ENCODE measurements around the gene PWWP2A.
"Not testable (repeated sequence)": the region's sequence is repeated elsewhere in the genome, so short reads cannot be mapped to it uniquely, and the experiment has no call there.

The PWWP2A gene, protein sequence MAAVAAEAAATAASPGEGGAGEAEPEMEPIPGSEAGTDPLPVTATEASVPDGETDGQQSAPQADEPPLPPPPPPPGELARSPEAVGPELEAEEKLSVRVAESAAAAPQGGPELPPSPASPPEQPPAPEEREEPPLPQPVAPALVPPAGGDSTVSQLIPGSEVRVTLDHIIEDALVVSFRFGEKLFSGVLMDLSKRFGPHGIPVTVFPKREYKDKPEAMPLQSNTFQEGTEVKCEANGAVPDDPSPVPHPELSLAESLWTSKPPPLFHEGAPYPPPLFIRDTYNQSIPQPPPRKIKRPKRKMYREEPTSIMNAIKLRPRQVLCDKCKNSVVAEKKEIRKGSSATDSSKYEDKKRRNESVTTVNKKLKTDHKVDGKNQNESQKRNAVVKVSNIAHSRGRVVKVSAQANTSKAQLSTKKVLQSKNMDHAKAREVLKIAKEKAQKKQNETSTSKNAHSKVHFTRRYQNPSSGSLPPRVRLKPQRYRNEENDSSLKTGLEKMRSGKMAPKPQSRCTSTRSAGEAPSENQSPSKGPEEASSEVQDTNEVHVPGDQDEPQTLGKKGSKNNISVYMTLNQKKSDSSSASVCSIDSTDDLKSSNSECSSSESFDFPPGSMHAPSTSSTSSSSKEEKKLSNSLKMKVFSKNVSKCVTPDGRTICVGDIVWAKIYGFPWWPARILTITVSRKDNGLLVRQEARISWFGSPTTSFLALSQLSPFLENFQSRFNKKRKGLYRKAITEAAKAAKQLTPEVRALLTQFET

DNA sequence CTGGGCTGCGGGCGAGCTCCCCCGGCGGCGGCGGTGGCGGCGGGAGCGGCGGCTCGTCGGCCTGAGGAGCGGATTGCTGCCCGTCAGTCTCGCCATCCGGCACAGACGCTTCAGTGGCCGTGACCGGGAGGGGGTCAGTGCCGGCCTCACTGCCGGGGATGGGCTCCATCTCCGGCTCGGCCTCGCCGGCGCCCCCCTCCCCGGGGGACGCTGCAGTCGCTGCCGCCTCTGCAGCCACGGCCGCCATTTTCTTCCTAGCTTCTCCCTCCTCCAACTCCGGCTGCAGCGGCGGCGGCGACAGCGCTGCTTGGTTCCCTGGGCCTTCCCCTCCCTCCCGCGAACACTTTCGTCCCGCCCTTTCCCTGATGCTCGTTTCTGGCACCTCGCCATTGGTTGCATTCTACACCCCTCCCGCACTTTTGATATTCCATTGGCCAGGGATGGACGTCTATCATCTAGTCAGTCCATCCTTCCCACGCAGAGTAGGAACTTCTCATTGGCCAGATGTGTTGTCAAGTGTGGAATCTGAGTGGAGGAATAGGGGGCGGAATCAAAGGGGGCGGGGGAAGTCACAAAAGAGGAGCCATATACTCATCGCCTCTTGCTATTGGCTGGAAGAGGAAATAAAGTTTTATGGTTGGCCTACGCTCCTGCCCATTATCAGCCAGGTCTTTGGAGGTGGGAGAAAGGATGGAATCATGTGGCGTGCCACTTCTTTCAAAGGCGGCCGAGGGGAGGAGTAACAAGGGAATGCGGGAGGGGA, at the start of gene PWWP2A:
Gene PWWP2A, minus strand, starts transcription at position 309 of the 763 bp plus-strand sequence. Its CDS starts 62 bp downstream, at position 247.
- DNase-seq = peak; percentile 100

DNA sequence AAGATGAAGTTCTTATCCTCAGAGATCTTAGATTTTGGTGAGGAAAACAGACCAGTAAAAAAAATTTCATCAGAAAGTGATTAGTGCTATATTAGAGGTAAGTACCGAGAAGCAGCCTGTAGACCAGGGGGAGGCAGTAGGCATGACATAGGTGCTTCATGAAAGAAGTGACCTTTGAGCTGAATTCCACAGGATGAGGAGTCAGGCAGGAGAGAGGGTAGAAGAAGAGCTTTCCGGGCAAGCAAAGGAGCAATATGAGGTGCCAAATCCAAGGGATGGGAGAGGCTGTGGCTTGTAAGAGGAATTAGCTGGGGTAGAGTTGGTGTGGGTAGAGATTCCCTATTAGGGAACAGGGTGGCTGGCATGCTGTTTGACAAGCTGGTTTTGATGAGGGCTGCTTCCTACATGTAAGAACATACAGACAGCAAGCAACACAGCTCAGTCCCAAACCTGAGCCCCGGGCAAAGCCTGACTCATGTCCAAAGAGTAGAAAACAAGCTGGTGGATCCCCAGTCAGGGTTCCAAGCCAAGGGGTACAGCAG, 48.4 kb upstream of the PWWP2A start:
- no peak for DNase-seq

DNA sequence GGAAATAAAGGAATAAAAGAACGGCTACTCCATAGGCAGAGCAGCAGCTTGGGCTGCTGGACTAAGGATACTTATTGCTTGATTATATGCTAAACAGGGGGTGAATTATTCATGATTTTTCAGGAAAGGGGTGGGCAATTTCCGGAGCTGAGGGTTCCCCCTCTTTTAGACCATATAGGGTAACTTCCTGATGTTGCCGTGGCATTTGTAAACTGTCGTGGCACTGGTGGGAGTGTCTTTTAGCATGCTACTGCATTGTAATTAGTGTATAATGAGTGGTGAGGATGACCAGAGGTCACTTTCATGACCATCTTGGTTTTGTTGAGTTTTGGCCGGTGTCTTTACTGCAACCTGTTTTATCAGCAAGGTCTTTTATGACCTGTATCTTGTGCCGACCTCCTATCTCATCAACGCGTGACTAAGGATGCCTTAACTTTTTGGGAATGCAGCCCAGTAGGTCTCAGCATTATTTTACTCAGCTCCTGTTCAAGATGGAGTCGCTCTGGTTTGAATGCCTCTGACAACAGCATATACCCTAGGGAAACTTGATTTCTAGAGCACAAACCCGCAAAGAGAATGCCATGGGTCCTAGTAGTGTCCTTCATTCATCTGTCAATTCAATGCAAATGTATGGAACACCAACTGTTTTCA, 47.8 kb upstream of the PWWP2A start:
- DNase-seq = no peak

DNA sequence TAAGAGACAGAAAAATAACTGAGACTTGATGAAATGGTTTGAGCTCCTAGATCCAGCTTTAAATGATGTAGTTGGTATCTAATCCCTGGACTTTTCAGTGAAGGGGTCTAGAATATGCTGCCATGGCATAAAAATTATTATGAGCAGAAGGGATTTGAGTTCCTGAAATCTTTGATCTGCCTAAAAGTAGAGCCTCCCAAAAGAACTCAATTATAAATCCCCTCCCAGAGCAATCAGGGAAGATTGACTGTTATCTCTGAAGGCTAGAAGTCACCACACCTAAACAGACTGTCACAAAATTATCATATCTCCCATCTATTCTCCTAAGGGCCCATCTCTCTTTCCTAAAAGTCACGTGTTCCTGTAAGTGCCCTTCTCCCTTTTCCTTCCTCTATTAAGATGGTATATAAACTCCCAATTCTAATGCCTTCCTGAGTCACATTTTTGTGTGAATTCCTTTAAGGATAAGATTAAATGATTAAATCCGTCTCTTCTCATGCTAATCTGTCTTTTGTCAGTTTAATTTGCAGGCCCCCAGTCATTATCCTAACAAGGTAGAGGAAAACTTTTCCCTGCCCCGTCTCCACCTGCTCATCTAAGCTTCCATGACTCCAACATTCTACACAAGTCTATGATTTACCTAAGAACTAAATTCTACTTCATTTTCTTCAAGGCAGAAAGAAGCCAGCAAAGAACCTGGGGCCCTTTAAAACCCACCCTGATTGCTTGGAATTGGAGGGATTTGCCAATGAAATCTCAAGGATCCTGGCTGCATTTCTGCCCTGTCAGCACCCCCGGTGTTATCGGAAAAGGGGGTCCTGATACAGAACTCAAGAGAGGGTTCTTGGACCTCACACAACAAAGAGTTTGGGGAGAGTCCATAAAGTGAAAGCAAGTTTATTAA, 47.1 kb upstream of the PWWP2A start:
- no peak for DNase-seq

DNA sequence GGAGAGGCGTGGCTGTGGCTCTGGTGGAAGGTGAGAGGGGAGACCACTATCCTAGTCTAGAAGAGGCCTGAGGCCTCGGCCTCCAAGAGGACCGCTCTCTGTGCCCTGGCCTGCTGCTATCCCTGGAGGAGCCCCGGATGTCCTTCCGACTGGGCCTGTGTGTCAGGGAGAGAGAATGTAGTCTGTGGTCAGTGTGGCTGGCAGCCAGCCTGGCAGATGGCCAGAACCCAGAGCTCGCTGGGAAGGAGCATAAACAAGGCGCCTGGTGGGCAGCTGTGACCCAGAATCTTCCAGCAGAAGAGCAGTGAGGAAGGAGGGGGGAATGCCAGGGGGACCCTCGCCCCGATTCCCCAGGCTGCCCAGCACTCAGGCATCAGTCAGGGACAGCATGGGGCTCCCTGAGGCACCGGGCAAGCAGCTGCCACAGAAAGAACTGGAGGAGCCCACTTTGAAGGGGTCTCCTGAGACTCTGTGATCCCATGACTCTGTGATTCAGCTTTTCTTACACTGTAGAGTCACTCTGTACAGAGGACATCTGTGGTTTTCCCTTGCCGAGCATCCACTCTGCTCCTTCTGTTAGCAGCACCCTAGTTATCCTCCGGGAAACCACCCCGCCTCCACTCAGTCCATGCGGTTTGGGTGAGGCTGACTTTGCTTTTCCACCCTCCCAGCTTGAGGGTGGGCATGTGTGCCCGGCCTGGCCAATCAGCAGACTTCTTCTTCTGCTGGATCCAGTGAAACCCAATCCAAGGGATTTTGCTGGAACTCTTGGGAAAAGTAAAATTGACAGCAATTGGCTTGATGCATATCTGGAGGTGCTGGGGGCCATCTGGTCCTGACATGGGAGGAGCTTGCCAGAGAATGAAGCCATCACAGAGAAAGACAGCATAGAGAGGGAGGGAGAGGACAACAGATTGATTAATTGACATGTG, 46.2 kb upstream of the PWWP2A start:
- peak; percentile 90 for DNase-seq

DNA sequence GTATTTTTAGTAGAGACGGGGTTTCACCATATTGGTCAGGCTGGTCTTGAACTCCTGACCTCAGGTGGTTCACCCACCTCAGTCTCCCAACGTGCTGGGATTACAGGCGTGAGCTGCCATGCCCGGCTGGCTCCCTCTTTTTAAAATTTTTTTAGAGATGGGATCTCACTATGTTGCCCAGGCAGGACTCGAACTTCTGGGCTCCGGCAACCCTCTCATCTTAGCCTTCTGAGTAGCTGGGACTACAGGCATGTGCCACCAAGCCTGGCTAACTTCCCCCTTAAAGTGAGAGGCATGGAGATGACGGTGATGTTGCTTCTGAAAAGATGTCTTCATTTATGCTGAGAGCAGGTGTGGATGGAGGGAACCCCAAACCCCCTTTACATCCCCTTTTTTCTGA, 43.7 kb upstream of the PWWP2A start:
- DNase-seq = no peak

DNA sequence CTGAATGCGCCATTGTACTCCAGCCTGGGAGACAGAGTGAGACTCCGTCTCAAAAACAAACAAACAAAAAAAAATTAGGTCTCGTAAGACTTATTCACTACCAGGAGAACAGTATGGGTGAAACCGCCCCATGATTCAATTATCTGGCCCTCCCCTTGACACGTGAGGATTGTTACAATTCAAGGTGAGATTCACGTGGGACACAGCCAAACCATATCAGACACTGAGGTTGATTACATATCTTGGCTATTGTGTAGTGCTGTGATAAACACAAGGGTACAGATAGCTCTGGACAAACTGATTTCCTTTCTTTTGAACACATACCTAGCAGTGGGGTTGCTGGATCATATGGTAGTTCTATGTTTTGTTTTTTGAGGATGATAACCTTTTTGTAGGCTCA, 42.4 kb upstream of the PWWP2A start:
- DNase-seq = no peak

DNA sequence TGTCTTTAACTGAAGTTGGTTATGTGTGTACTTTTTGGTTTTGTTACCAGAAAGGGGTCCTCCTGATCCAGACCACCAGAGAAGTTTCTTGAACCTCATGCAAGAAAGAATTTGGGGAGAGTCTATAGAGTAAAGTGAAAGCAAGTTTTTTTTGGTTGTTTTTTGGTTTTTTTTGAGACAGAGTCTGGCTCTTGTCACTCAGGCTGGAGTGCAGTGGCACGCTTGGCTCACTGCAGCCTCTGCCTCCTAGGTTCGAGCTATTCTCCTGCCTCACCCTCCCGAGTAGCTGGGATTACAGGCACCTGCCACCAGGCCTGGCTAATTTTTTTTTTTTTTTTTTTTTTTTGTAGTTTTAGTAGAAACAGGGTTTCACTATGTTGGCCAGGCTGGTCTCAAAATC, 41.6 kb upstream of the PWWP2A start:
- DNase-seq = not testable (repeated sequence)

DNA sequence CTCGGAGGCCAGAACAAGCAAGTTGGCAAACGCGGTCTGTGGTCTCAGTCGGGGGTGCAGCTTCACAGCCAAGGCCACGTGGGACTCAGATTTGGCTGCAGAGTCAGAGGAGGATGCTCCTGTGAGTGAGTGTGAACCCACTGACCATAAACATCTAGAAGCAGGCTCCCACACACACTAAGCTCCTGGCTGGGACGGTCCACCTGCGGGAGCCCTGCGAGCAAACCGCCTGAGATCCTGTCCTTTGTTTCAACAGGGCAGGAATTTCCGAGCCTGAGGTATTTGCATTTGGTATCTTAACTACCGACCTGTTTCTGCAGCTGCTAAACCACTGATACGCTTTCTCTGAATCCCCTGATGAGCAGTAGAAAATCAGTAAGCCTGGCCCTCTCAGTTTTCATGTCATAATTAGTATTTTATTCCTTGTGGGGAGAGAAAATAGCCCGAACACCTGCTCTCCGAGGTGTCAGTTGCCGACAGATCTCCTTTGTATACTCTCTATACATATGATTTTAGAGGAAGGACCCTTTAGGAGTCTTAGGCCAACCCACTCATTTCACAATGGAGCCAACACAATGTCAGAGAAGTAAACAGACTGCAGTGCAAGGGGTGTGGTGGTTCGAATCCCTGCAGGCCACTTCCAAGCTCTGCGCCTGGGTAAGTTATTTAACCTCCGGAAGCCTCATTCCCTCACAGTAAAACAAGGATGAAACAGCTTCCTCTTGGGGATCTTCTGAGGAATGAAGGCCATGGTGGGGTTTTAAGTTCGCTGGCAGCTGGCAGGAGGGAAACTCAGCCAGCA, 40.9 kb upstream of the PWWP2A start:
- peak; percentile 89 for DNase-seq

DNA sequence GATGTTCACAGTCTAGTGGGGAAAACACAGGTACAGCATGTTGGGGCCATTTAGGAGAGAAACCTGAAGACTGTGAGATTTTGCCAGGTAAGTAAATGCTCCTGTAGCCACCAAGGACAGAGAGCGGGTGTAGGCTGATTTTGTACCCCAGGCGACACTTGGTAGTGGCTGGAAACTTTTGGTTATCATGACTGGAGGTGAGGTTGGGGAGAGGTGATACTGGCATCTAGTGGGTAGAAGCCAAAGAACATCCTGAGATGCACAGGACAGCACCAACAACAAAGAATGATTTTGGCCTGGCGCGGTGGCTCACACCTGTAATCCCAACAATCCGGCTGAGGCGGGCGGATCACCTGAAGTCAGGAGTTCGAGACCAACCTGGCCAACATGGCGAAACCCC, 38.8 kb upstream of the PWWP2A start:
- DNase-seq = no peak

DNA sequence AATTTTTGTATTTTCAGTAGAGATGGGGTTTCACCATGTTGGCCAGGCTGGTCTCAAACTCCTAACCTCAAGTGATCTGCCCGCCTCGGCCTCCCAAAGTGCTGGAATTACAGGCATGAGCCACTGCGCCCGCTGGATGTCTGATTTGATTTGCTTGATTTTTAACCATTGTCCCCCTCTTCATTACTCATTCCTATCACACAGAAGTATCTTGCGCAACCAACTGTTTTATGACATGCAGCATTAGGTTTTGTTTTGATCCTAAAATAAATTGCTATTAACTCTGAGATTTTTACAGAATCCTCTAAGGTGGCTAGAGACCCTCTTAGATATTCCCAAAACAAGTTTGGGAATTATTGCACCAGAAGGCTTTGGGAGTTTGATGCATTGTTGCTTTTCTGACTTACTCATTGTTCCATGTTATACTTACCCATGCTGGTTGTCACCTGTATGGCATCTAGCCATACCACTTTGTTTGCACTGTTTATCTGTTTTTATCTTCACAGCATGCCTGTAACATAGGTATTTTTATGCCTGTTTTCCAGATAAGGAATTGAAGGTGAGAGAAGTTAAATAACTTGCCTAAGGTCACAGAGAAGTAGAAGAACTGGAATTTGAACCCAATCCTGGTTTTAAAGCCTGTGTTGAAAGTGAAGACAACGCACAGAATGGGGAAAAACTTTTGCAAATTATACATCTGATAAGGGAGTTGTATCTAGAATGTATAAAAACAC, 35.9 kb upstream of the PWWP2A start:
- no peak for DNase-seq

DNA sequence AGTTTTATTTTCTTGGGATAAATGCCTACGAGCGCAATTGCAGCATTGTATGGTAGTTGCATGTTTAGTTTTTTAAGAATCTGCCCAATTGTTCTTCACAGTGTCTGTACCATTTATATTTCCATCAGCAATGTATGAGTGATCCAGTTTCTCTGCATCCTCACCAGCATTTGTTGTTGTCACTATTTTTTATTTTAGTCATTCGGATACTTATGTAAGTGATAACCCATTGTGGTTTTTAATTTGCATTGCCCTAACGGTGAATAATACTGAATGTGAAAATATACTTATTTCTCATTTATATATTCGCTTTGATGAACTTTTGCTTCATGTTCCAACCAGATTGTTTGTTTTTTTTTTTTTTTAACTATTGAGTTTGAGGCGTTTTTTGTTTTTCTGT, 33.7 kb upstream of the PWWP2A start:
- DNase-seq = no peak

DNA sequence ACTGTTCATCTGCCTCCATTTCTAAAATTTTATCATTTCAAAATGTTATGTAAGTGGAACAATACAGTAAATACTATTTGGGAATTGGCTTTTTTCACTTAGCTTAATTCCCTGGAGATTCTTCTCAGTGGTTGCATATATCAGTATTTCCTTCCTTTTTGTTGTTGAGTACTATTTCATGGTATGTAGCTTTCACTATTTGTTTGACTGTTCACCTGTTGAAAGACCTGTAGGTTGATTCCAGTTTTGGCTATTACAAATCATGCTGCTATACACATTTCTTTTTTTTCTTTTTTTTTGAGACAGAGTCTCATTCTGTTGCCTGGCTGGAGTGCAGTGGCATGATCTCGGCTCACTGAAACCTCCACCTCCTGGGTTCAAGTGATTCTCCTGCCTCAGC, 33.0 kb upstream of the PWWP2A start:
- DNase-seq = no peak

DNA sequence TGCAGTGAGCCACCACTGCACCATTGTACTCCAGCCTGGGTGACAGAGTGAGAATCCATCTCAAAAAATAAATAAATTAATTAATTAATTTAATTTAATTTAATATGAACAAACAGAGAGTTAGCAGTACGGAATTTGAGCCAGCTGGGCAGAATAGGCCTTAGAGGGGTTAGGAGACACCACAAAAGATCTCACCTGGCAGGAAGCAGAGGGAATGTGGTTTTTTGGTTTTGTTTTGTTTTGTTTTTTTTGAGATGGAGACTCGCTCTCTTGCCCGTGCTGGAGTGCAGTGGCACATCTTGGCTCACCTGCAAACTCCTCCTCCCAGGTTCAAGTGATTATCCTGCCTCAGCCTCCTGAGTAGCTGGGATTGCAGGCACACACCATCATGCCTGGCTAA, 31.8 kb upstream of the PWWP2A start:
- no peak for DNase-seq

DNA sequence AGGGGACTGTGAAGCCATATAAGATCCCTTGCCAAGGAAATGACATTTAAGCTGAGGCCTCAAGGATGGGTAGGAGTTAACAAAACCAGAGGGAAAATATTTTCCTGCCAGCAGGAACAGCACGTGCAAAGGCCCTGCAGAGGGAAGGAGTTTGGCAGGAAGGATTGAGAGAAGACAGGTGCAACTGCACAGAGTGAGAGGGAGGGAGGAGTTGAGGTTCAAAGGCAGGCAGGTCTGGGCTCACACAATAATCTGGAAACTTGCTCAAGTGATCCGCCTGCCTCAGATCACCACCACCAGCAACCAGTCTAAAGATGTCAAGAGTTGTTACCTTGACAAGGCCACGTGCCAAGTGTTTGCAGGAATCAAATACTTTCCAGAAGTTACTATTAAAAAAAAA, 31.1 kb upstream of the PWWP2A start:
- DNase-seq = no peak

DNA sequence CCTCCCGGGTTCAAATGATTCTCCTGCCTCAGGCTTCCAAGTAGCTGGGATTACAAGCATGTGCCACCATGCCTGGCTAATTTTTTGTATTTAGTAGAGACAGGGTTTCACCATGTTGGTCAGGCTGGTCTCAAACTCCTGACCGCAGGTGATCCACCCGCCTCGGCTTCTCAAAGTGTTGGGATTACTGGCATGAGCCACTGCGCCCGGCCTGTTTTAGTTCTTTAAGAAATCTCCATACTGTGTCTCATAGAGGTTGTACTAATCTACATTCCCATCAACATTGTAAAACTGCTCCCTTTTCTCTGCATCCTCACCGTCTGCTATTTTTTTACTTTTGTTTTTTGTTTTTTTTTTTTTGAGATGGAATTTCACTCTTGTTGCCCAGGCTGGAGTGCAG, 25.2 kb upstream of the PWWP2A start:
- not testable (repeated sequence) for DNase-seq

DNA sequence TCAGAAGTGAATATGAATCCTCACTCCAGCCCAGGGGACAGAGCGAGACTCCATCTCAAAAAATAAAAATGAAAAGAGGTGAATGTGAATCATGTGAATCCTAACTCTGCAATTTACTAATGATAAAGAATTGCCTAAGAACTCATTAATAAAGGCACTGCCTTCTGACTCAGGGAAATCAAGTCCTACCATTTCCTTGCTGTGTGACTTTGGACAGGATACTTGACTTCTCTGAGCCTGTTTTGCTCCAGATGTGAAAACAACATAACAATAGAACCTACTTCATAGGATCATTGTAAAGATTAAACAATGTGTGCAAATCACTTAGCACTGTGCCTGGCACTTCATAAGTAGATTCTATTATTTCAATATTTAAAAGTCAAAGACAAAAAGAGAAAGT, 15.1 kb upstream of the PWWP2A start:
- DNase-seq = no peak

DNA sequence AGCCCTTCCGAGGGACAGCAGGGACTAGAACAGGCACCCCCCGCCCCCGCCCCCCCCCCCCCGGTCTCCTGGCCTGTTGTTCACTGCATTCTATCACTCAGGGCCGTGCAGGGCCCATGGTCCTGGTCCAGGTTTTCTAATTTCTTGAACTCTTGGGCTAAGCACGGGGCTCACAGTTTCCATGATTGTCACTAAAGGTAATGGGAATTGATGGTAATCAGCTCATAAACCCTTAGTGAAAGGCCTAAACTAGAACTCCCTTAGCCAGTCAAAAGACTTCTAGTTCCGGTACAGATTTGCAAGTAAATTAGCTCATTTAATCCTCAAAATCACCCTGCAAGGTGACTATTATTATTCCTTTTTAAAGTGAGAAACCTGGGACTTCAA, 14.7 kb upstream of the PWWP2A start:
- DNase-seq = no peak

Measured in islet precursor cell (in vitro differentiated cells).